Gastroesophageal sphincter (tissue), 4 donors: ENCODE results near the gene SSBP3. TPM values are rescaled to one million over a fixed set of nuclear protein-coding genes. Genes with fewer than 3 reads are reported as not detected.

ENCODE experiments used
- ATAC-seq: fragments of 150-250 bp; one replicate; pipeline ENCODE4 v1.9.1; 2016; ENCODE audit warnings: mild to moderate bottlenecking, moderate library complexity
- H3K27ac ChIP-seq, 4 donors: fragments of 200-600 bp; sonication (generic) in 3 of 4; 1 replicate in 3 of 4; 2 replicates in 1 of 4; pipeline ENCODE4 v1.5.1; 2016 to 2019
- H3K27me3 ChIP-seq: fragments of 200-600 bp; sonication (generic); one replicate; pipeline ENCODE4 v1.5.1; 2019
- H3K36me3 ChIP-seq, 2 donors: fragments of 200-600 bp; sonication (generic); one replicate each; pipeline ENCODE4 v1.5.1; 2019; ENCODE audit warnings: control low read depth in 1 of 2
- H3K4me1 ChIP-seq, 3 donors: fragments of 200-600 bp; sonication (generic); 1 replicate in 2 of 3; 2 replicates in 1 of 3; pipeline ENCODE4 v1.5.1; 2016 to 2019; ENCODE audit warnings: control low read depth in 2 of 3
- H3K4me3 ChIP-seq, 2 donors: fragments of 200-600 bp; sonication (generic); one replicate each; pipeline ENCODE4 v1.5.1; 2019; ENCODE audit warnings: mild to moderate bottlenecking in 1 of 2, moderate library complexity in 1 of 2
- H3K9me3 ChIP-seq, 3 donors: fragments of 200-600 bp; sonication (generic); one replicate each; pipeline ENCODE4 v1.5.1; 2017 to 2019; ENCODE audit warnings: control low read depth in 2 of 3
- CTCF ChIP-seq, 4 experiments: fragments of 200-600 bp in 2 of 4; fragments of 450-650 bp in 2 of 4; sonication (generic) in 1 of 4; IDR thresholded peaks; one replicate each; pipeline ENCODE4 v1.5.1; 2017 to 2019; ENCODE audit warnings: antibody characterized with exemption in 4 of 4, mild to moderate bottlenecking in 2 of 4, moderate library complexity in 2 of 4
- EP300 ChIP-seq: sonication (generic); formaldehyde crosslinking; IDR thresholded peaks from one replicate; pipeline ENCODE4 v1.6.1; 2017; ENCODE audit warnings: antibody characterized with exemption, mild to moderate bottlenecking
- POLR2A ChIP-seq, 2 donors: fragments of 450-650 bp; IDR thresholded peaks; one replicate each; pipeline ENCODE4 v1.6.1; 2017; ENCODE audit warnings: antibody characterized with exemption in 2 of 2, mild to moderate bottlenecking in 2 of 2, moderate library complexity in 1 of 2
- POLR2AphosphoS5 ChIP-seq: sonication (generic); formaldehyde crosslinking; IDR thresholded peaks from one replicate; pipeline ENCODE4 v1.6.1; 2017; ENCODE audit warnings: antibody characterized with exemption
- WGBS, 2 donors: methylation state at CpG; one replicate each; pipeline ENCODE4 v1.1.5; 2018; ENCODE audit warnings: low coverage in 1 of 2; 5-methylcytosine and 5-hydroxymethylcytosine counted together
- total RNA-seq, 4 donors: library from RNA; depleted of rRNA; stranded (reverse); fragments of >200 nt; gene quantifications; one replicate each; pipeline ENCODE4 v1.1.0, GENCODE V29; 2016

SSBP3 gene
- total RNA-seq, 4 donors from 2014 or later = 40.8 to 46.7 (median 45.5) TPM

GRCh38 chr1:54275349-54275748 lies 130.8 kb downstream of the SSBP3 start:
- no peak overlapping the region for H3K4me3 ChIP-seq
- H3K27ac ChIP-seq = peak overlapping the region; percentile 74 to 98 (median 96)
- H3K4me1 ChIP-seq = peaks cover 25 to 100% (median 73%) of the 10 kb centered on the region in 3 donors
- WGBS, 2 donors = 0 to 8% methylated on average over 1 to 2 of the region's 3 CpGs
- H3K27me3 ChIP-seq = no peaks in the 10 kb centered on the region
- TF ChIP-seq POLR2A (IDR thresholded peaks at IDR 0.05) (peak in 1 of 2 donors; percentile 18), POLR2AphosphoS5 (peak; percentile 99), EP300 (no peak), CTCF (IDR thresholded peaks at IDR 0.05) (peak in 3 of 4 experiments; percentile 60 to 61 (median 61))
- no peaks in the 10 kb centered on the region for H3K9me3 ChIP-seq
- H3K36me3 ChIP-seq = peaks cover 0 to 7% of the 10 kb centered on the region in 2 donors
- peak; percentile 60 for ATAC-seq

GRCh38 chr1:54274881-54275280 lies 131.3 kb downstream of the SSBP3 start:
- no peaks in the 10 kb centered on the region for H3K27me3 ChIP-seq
- peaks cover 25 to 99% (median 73%) of the 10 kb centered on the region in 3 donors for H3K4me1 ChIP-seq
- WGBS, 2 donors = 34 to 45% methylated on average over 4 to 6 of the region's 11 CpGs
- TF ChIP-seq CTCF (IDR thresholded peaks at IDR 0.05) = no peak
- TF ChIP-seq POLR2AphosphoS5 = no peak
- no peak for TF ChIP-seq POLR2A (IDR thresholded peaks at IDR 0.05)
- no peak for TF ChIP-seq EP300
- H3K36me3 ChIP-seq = peaks cover 0 to 3% of the 10 kb centered on the region in 2 donors
- no peak overlapping the region for H3K4me3 ChIP-seq
- H3K9me3 ChIP-seq = no peaks in the 10 kb centered on the region
- peak overlapping the region; percentile 64 to 98 (median 96) for H3K27ac ChIP-seq
- ATAC-seq = no peak

- TF ChIP-seq POLR2A (IDR thresholded peaks at IDR 0.05) = no peak
- no peak for TF ChIP-seq CTCF (IDR thresholded peaks at IDR 0.05)
- no peak for TF ChIP-seq POLR2AphosphoS5
- no peak for TF ChIP-seq EP300
- no peaks in the 10 kb centered on the region for H3K36me3 ChIP-seq
- H3K9me3 ChIP-seq = no peaks in the 10 kb centered on the region
- 50 to 67% methylated on average over 1 to 5 of the region's 8 CpGs for WGBS, 2 donors
- peak overlapping the region; percentile 64 to 98 (median 96) for H3K27ac ChIP-seq
- no peaks in the 10 kb centered on the region for H3K27me3 ChIP-seq
- no peak overlapping the region for H3K4me3 ChIP-seq
- H3K4me1 ChIP-seq = peaks cover 25 to 99% (median 73%) of the 10 kb centered on the region in 3 donors
- no peak for ATAC-seq
These were observed 131.7 kb downstream of the SSBP3 start for GRCh38 chr1:54274448-54274847.

GRCh38 chr1:54273795-54274163 lies 132.4 kb downstream of the SSBP3 start:
- WGBS, 2 donors = 50% methylated on average over 1 of the region's 5 CpGs; no CpG with 5 or more reads in 1 of the 2 donors
- H3K4me1 ChIP-seq = peaks cover 22 to 99% (median 73%) of the 10 kb centered on the region in 3 donors
- peak in 1 of 2 donors; percentile 9 for TF ChIP-seq POLR2A (IDR thresholded peaks at IDR 0.05)
- peak; percentile 88 for TF ChIP-seq POLR2AphosphoS5
- TF ChIP-seq CTCF (IDR thresholded peaks at IDR 0.05) = no peak
- TF ChIP-seq EP300 = no peak
- H3K9me3 ChIP-seq = no peaks in the 10 kb centered on the region
- H3K4me3 ChIP-seq = peak overlapping the region in 1 of 2 donors; percentile 31
- peak; percentile 54 for ATAC-seq
- H3K27ac ChIP-seq = peak overlapping the region; percentile 64 to 98 (median 96)
- H3K27me3 ChIP-seq = no peaks in the 10 kb centered on the region
- H3K36me3 ChIP-seq = no peaks in the 10 kb centered on the region

- peak; percentile 74 for ATAC-seq
- Histone ChIP-seq H3K4me1 (peaks cover 18 to 99% (median 71%) of the 10 kb centered on the region in 3 donors), H3K9me3 (no peaks in the 10 kb centered on the region), H3K27ac (peak overlapping the region; percentile 64 to 98 (median 96)), H3K27me3 (no peaks in the 10 kb centered on the region), H3K36me3 (no peaks in the 10 kb centered on the region), H3K4me3 (peak overlapping the region in 1 of 2 donors; percentile 31)
- 10% methylated on average over 2 of the region's 22 CpGs; no CpG with 5 or more reads in 1 of the 2 donors for WGBS, 2 donors
- TF ChIP-seq EP300 = peak; percentile 70
- no peak for TF ChIP-seq POLR2A (IDR thresholded peaks at IDR 0.05)
- TF ChIP-seq POLR2AphosphoS5 = peak; percentile 95
- TF ChIP-seq CTCF (IDR thresholded peaks at IDR 0.05) = peak in 3 of 4 experiments; percentile 81 to 87 (median 83)
These were observed 133.0 kb downstream of the SSBP3 start for GRCh38 chr1:54273092-54273794.
